K562 treated with DMSO at 1 percent for 48 hours (cell line): ENCODE data around the gene OR2M7. TPM values are rescaled to one million over a fixed set of nuclear protein-coding genes. Genes with fewer than 3 reads are reported as not detected.

Experiments
- total RNA-seq: library from RNA; unstranded; fragments of 300-600 nt; gene quantifications from 2 replicates; pipeline ENCODE4 v1.2.3, GENCODE V29; 2022; ENCODE audit warnings: low replicate concordance; ENCODE audit errors: extremely low read depth

The OR2M7 gene
- total RNA-seq: not detected in 2 replicates

GRCh38 chr1:248324468-248324867 lies at the start of gene OR2M7:
Gene OR2M7, minus strand, starts transcription at chr1:248324568. Its CDS starts 0 bp downstream, at chr1:248324568.

GRCh38 chr1:248361121-248361715 lies 36.9 kb upstream of the OR2M7 start, which contains the start of gene OR2T4:
Gene OR2T4, plus strand, starts transcription at chr1:248361665. Its CDS starts 0 bp downstream, at chr1:248361665.

GRCh38 chr1:248348475-248348874 lies 24.1 kb upstream of the OR2M7 start, which contains the start of gene OR14C36:
Gene OR14C36, plus strand, starts transcription at chr1:248348775. Its CDS starts 0 bp downstream, at chr1:248348775.

GRCh38 chr1:248303324-248303723 lies 21.0 kb downstream of the OR2M7 start, which contains the start of gene OR2T12:
Gene OR2T12, minus strand, starts transcription at chr1:248303424. Its CDS starts 7,846 bp downstream, at chr1:248295578.

GRCh38 chr1:248277876-248278275 lies 46.5 kb downstream of the OR2M7 start, which contains the start of gene OR2T33:
Gene OR2T33, minus strand, starts transcription at chr1:248277976. Its CDS starts 4,162 bp downstream, at chr1:248273814.

Other genes starting within 250 kb of the OR2M7 start
- not detected in 2 replicates for gene OR2L13, start 229.4 kb downstream of the OR2M7 start, total RNA-seq
- gene OR2M5, start 179.4 kb downstream of the OR2M7 start, total RNA-seq: not detected in 2 replicates
- gene OR2M2, start 149.7 kb downstream of the OR2M7 start, total RNA-seq: not detected in 2 replicates
- gene OR2M3, start 127.3 kb downstream of the OR2M7 start, total RNA-seq: not detected in 2 replicates
- gene OR2M4, start 93.2 kb downstream of the OR2M7 start, total RNA-seq: not detected in 2 replicates
- gene OR2T33, start 46.6 kb downstream of the OR2M7 start, total RNA-seq: not detected in 2 replicates
- not detected in 2 replicates for gene OR2T12, start 21.1 kb downstream of the OR2M7 start, total RNA-seq
- not detected in 2 replicates for gene OR14C36, start 24.2 kb upstream of the OR2M7 start, total RNA-seq
- gene OR2T4, start 37.1 kb upstream of the OR2M7 start, total RNA-seq: not detected in 2 replicates
- not detected in 2 replicates for gene OR2T6, start 51.2 kb upstream of the OR2M7 start, total RNA-seq
- gene OR2T1, start 78.5 kb upstream of the OR2M7 start, total RNA-seq: not detected in 2 replicates
- not detected in 2 replicates for gene OR2T2, start 121.1 kb upstream of the OR2M7 start, total RNA-seq
- not detected in 2 replicates for gene OR2T3, start 148.8 kb upstream of the OR2M7 start, total RNA-seq
- not detected in 2 replicates for gene OR2T5, start 164.0 kb upstream of the OR2M7 start, total RNA-seq
- not detected in 2 replicates for gene OR2G6, start 183.5 kb upstream of the OR2M7 start, total RNA-seq
- gene OR2T29, start 238.2 kb upstream of the OR2M7 start, total RNA-seq: not detected in 2 replicates